Activated CD4-positive, alpha-beta T cell treated with anti-CD3 and anti-CD28 coated beads for 36 hours (primary cell): ENCODE measurements around the gene CAMKMT. TPM values are rescaled to one million over a fixed set of nuclear protein-coding genes. Genes with fewer than 3 reads are reported as not detected.

Experiments used
- ATAC-seq: fragments of 200-7000 bp; cut with Tn5 transposase; one replicate; pipeline ENCODE4 v1.10.0; 2021; ENCODE audit warnings: mild to moderate bottlenecking, moderate library complexity
- CTCF ChIA-PET: fragments of 350-600 bp; sonication (Branson Sonifier 250); formaldehyde crosslinking; loops from one replicate; lab custom pipeline; 2021; ENCODE audit warnings: antibody characterized with exemption; lab: Charles Lee
- POLR2A ChIA-PET: fragments of 350-600 bp; sonication (Branson Sonifier 250); formaldehyde crosslinking; loops from one replicate; lab custom pipeline; 2021; ENCODE audit warnings: antibody characterized with exemption, inconsistent platforms; lab: Charles Lee
- DNase-seq: peaks from one replicate; pipeline ENCODE4 v3.0.0-alpha.2; 2020
- H3K27ac Mint-ChIP-seq: one replicate; pipeline ENCODE4 v1.8.0; 2021; ENCODE audit warnings: mixed read lengths
- H3K27me3 Mint-ChIP-seq: one replicate; pipeline ENCODE4 v1.8.0; 2021; ENCODE audit warnings: mixed read lengths
- H3K36me3 Mint-ChIP-seq: one replicate; pipeline ENCODE4 v1.8.0; 2021; ENCODE audit warnings: low read depth, mixed read lengths
- H3K4me1 Mint-ChIP-seq: one replicate; pipeline ENCODE4 v1.8.0; 2021; ENCODE audit warnings: mixed read lengths
- H3K4me3 Mint-ChIP-seq: one replicate; pipeline ENCODE4 v1.8.0; 2021; ENCODE audit warnings: mild to moderate bottlenecking, moderate library complexity, mixed read lengths
- H3K9me3 Mint-ChIP-seq: one replicate; pipeline ENCODE4 v1.8.0; 2021; ENCODE audit warnings: low read depth, mixed read lengths
- intact Hi-C, 2 experiments: fragments of 100-400 bp; cut with DNase I in 1 of 2; cut with micrococcal nuclease in 1 of 2; formaldehyde crosslinking; loops; one replicate each; pipeline versions ENCODE4 v1.14.2 to v1.15.1; 2022 to 2024; cut with DNase I, micrococcal nuclease
- total RNA-seq, 2 experiments: library from RNA; stranded (reverse); gene quantifications; one replicate each; pipeline ENCODE4 v1.2.3, GENCODE V29; 2021

Gene CAMKMT
- total RNA-seq, 2 experiments from 2014 or later, result 10.8 to 13.3 TPM

DNA sequence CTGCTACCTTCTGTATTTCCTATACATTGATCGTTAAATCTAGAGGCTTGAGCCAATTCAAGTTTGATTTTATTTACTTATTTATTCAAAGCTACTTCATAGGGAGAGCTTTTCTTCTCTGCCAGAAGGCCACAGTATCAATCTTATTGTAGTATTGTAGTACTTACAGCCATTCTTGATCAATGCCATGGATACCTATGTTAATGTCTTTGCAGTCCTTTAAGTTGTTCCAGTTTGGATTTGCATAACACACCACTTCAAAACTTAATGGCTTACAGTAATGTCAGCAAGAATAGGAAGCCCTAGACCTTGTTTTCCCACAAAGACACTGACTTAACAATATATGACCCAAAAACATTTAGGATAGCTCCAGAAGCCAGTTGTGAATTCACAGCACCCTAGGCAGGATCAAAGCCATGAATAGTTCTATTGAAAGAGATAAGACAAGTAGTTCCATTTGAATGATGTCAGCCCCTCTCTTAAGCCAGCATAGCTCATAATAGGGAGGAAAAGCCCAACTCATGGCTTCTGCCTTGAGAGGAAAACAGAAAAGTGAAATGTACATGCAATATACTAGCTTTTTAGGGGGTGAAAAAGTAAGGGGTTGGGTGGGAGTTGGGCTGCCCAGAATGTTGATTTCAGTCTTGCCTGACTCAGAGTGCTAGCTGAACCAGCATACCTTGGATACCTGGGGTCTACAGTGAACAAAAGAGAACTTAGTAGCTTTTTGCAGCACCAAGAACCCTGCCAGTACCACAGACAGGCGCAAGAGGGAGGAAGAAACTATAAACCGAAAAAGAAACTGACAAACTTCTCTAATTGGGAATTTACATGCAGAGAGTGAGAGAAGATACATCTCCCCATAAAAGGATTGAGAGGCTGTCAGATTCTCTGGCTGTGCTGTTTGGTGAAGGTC, 101.4 kb downstream of the CAMKMT start:
- no peak for ATAC-seq
- Mint-ChIP-seq H3K36me3 (no peaks in the 10 kb centered on the region), H3K4me1 (no peaks in the 10 kb centered on the region), H3K27me3 (no peaks in the 10 kb centered on the region), H3K27ac (no peak overlapping the region), H3K4me3 (no peak overlapping the region), H3K9me3 (peaks cover 25% of the 10 kb centered on the region)
- no peak for DNase-seq
- ChIA-PET CTCF (interaction anchor here (0.6 to 3.0 kb wide), 5 partner anchors 17 to 495 kb away, joined by 3 to 17 read pairs (median 3); no protein-coding TSS in a partner anchor), POLR2A (no interaction called here)
- intact Hi-C loops, result no loop called here

DNA sequence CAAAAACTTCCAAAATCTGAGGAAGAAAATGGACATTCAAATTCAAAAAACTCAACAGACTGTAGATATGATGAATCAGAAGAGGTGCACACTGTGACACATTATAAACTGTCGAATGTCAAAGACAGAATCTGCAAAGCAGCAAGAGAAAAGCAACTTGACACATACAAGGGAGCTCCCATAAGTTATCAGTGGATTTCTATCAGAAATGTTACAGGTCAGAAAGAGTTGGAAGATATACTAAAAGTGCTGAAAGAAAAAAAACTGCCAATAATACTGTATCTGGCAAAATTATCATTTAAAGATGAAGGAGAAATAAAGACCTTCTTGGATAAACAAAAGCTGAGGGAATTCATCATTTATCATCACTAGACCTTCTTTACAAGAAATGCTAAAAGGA, 102.7 kb downstream of the CAMKMT start:
- no peak overlapping the region for H3K27ac Mint-ChIP-seq
- POLR2A ChIA-PET, result interaction anchor here (0.6 kb wide), 1 partner anchor 110 kb away, joined by 4 read pairs; no protein-coding TSS in a partner anchor
- no peak for DNase-seq
- CTCF ChIA-PET, result interaction anchor here (0.7 to 3.0 kb wide), 6 partner anchors 13 to 487 kb away, joined by 3 to 17 read pairs (median 3); no protein-coding TSS in a partner anchor
- no peaks in the 10 kb centered on the region for H3K36me3 Mint-ChIP-seq
- peaks cover 25% of the 10 kb centered on the region for H3K9me3 Mint-ChIP-seq
- no peak overlapping the region for H3K4me3 Mint-ChIP-seq
- intact Hi-C loops, result no loop called here
- H3K27me3 Mint-ChIP-seq, result no peaks in the 10 kb centered on the region
- no peaks in the 10 kb centered on the region for H3K4me1 Mint-ChIP-seq
- ATAC-seq, result no peak

DNA sequence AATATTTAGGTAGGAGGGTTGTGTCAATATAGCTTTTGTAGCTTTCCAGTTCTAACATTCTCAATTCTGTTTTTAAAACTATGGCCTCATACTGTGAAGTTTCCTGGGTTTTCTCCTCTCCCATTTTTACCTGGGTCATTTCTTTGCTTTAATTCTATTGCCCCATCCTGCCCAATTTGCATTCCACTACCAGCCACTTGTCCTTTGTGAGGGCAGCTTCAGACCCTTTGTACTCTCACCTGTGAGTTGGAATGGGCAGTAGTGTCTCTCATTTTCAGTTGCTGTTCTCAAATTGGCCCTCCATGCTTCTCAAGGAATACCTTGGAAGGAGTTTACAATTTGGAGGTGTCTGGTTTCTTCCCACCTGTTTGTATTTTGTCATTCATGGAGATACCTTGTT, 108.4 kb downstream of the CAMKMT start:
- DNase-seq (no peak), ATAC-seq (no peak)
- intact Hi-C loops, result no loop called here
- peaks cover 8% of the 10 kb centered on the region for H3K9me3 Mint-ChIP-seq
- H3K27ac Mint-ChIP-seq, result no peak overlapping the region
- H3K36me3 Mint-ChIP-seq, result no peaks in the 10 kb centered on the region
- ChIA-PET CTCF (interaction anchor here (0.6 to 3.2 kb wide), 4 partner anchors 10 to 78 kb away, joined by 3 to 39 read pairs (median 3); no protein-coding TSS in a partner anchor), POLR2A (no interaction called here)
- no peak overlapping the region for H3K4me3 Mint-ChIP-seq
- no peaks in the 10 kb centered on the region for H3K4me1 Mint-ChIP-seq
- no peaks in the 10 kb centered on the region for H3K27me3 Mint-ChIP-seq

DNA sequence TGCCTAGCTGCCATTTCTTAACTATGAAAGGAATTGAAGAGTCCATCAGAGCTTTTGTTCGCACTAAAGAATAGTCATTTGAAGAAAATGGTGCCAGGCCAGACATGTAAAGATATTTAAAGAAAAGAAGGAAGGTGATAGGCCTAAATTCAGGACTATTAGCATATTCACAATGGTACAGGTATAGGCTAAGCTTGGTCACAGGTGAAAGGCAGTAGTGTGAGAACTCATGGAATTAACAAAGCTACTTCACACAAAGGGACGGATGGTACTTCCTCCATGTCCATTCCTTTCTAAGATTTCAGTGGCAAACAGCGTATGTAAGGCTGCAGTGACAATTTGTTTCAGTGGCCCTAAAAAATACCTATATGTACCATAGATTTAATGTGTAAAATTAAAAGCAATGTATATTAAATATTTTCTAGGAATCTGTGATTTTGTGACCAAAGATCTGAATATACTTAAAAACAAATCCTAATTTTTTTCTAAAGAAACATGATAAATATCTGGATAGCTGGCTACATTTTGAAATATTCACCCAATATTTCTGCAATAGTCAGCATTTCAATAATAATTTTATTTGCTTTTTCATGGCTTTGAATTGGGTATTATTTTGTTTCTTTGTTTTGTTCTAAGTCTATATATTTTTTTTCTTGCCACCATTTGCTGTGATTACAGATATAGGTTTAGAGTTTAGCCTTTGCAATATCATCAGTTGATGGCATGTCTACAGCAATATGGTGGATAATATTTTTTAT, 116.1 kb downstream of the CAMKMT start:
- intact Hi-C loops, result loop anchor here (2.0 to 5.0 kb wide), 2 partner anchors 86 to 391 kb away; no protein-coding TSS in a partner anchor
- DNase-seq (no peak), ATAC-seq (no peak)
- no peaks in the 10 kb centered on the region for H3K36me3 Mint-ChIP-seq
- CTCF ChIA-PET, result interaction anchor here (0.6 to 6.4 kb wide), 10 partner anchors 9 to 479 kb away, joined by 3 to 93 read pairs (median 3); no protein-coding TSS in a partner anchor
- H3K27me3 Mint-ChIP-seq, result no peaks in the 10 kb centered on the region
- POLR2A ChIA-PET, result no interaction called here
- peaks cover 9% of the 10 kb centered on the region for H3K4me1 Mint-ChIP-seq
- no peak overlapping the region for H3K27ac Mint-ChIP-seq
- no peaks in the 10 kb centered on the region for H3K9me3 Mint-ChIP-seq
- H3K4me3 Mint-ChIP-seq, result no peak overlapping the region

DNA sequence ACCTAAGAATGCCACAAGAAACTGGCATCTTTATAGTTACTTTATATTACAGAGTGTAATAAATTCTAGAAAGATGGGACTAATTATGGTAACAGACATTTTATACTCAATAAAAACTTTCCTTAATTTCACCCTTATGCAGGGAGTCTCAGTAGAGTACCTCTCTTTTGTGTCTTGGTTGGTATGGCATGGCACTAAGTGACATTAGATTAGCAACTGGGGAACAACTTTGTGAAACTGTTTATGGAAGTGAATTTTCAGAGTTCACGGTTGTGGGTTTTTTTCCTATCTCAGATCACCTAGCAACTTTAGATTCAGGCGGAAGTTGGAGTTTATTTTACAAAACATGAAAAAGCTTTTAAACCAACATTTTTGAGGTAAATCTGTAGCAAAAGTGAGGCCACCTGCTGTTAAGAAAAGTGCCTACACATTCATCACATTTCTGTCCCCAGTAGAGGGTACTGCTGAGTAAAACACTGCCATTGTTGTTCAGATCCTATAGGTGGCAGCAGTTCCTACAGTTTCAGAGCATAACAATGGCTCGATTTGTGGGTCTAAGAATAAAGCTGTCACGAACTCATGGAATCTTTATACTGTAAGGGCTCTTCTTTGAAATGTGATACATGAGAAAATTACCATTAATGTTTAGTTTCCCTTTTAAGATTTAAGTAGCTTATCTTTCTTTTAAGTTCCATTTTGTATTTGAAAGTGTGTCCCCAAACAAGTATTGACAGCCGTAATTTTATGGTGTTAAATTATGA, 117.6 kb downstream of the CAMKMT start:
- DNase-seq (peak; percentile 39), ATAC-seq (peak; percentile 100)
- ChIA-PET CTCF (interaction anchor here (0.5 to 6.4 kb wide), 84 partner anchors 10 to 1789 kb away, joined by 3 to 93 read pairs (median 4); partner anchors contain the start of genes CAMKMT and PREPL), POLR2A (interaction anchor here (0.6 kb wide), 1 partner anchor 167 kb away, joined by 13 read pairs; no protein-coding TSS in a partner anchor)
- H3K27ac Mint-ChIP-seq, result no peak overlapping the region
- no peaks in the 10 kb centered on the region for H3K36me3 Mint-ChIP-seq
- no peaks in the 10 kb centered on the region for H3K9me3 Mint-ChIP-seq
- H3K27me3 Mint-ChIP-seq, result no peaks in the 10 kb centered on the region
- H3K4me1 Mint-ChIP-seq, result peaks cover 9% of the 10 kb centered on the region
- no peak overlapping the region for H3K4me3 Mint-ChIP-seq
- intact Hi-C loops, result loop anchor here (1.0 to 5.0 kb wide), 6 partner anchors 87 to 476 kb away; no protein-coding TSS in a partner anchor

DNA sequence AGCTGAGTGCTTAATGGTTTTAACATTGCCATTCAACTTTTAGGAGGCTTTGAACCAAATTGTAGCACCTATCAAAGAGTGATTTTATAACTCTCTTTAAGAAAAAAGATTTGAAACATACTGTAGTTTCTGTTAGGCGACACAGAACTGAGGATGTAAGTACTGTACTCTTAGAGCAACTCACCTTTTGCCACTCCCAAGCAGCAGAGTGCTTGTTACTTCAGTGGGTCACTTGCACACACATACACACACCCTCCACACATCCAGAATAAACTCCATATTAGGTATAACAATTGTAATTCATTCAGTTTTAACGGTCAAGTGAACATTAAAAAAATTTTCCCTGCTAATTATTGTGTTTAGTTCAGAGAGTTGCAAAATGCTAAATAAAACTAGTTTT, 118.3 kb downstream of the CAMKMT start:
- POLR2A ChIA-PET, result interaction anchor here (0.6 kb wide), 1 partner anchor 166 kb away, joined by 13 read pairs; no protein-coding TSS in a partner anchor
- CTCF ChIA-PET, result interaction anchor here (0.5 to 6.4 kb wide), 76 partner anchors 10 to 1790 kb away, joined by 3 to 93 read pairs (median 4); partner anchors contain the start of genes CAMKMT and PREPL
- no peak for ATAC-seq
- H3K4me1 Mint-ChIP-seq, result peaks cover 9% of the 10 kb centered on the region
- intact Hi-C loops, result no loop called here
- no peaks in the 10 kb centered on the region for H3K36me3 Mint-ChIP-seq
- no peaks in the 10 kb centered on the region for H3K9me3 Mint-ChIP-seq
- no peaks in the 10 kb centered on the region for H3K27me3 Mint-ChIP-seq
- no peak overlapping the region for H3K4me3 Mint-ChIP-seq
- no peak for DNase-seq
- no peak overlapping the region for H3K27ac Mint-ChIP-seq

DNA sequence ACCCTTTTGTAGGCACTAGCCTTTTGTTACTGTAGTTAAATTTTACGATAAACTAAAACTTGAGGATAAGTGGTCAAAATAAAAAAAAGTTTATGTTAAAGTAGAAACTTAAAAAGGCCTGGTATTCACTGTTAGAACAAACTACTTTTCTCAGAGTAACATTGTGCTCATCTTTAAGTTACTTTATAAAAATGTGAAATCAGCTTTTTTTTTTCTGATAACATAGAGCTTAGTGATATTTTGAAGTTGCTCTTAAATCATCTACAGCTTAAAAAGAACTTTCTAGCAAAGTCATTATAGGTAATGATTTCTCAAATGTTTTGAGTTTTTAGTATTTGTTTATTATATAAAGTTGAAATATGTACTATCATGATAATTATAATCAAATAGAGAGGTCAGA, 125.3 kb downstream of the CAMKMT start:
- ChIA-PET CTCF (interaction anchor here (0.7 kb wide), 1 partner anchor 18 kb away, joined by 3 read pairs; no protein-coding TSS in a partner anchor), POLR2A (no interaction called here)
- intact Hi-C loops, result no loop called here
- H3K27ac Mint-ChIP-seq, result no peak overlapping the region
- H3K4me1 Mint-ChIP-seq, result no peaks in the 10 kb centered on the region
- peaks cover 2% of the 10 kb centered on the region for H3K36me3 Mint-ChIP-seq
- DNase-seq, result no peak
- no peak for ATAC-seq
- H3K9me3 Mint-ChIP-seq, result no peaks in the 10 kb centered on the region
- no peak overlapping the region for H3K4me3 Mint-ChIP-seq
- H3K27me3 Mint-ChIP-seq, result no peaks in the 10 kb centered on the region

DNA sequence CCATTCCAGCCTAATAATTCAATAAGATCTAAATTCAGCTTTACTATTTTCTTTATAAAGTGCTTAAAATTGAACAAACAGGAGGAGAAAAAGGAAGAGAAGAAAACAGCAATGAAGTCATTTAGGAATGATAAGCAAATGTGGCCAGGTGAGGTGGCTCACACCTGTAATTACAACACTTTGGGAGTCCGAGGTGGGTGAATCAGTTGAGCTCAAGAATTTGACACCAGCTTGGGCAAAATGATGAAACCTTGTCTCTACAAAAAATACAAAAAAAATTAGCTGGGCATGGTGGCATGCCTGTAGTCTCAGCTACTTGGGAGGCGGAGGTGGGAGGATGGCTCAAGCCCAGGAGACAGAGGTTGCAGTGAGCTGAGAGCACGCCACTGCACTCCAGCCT, 129.0 kb downstream of the CAMKMT start:
- peaks cover 2% of the 10 kb centered on the region for H3K36me3 Mint-ChIP-seq
- CTCF ChIA-PET, result interaction anchor here (4.9 kb wide), 1 partner anchor 11 kb away, joined by 30 read pairs; no protein-coding TSS in a partner anchor
- no peaks in the 10 kb centered on the region for H3K9me3 Mint-ChIP-seq
- no peak overlapping the region for H3K4me3 Mint-ChIP-seq
- no peak for DNase-seq
- POLR2A ChIA-PET, result no interaction called here
- no peaks in the 10 kb centered on the region for H3K4me1 Mint-ChIP-seq
- no peak for ATAC-seq
- intact Hi-C loops, result no loop called here
- H3K27me3 Mint-ChIP-seq, result no peaks in the 10 kb centered on the region
- no peak overlapping the region for H3K27ac Mint-ChIP-seq

DNA sequence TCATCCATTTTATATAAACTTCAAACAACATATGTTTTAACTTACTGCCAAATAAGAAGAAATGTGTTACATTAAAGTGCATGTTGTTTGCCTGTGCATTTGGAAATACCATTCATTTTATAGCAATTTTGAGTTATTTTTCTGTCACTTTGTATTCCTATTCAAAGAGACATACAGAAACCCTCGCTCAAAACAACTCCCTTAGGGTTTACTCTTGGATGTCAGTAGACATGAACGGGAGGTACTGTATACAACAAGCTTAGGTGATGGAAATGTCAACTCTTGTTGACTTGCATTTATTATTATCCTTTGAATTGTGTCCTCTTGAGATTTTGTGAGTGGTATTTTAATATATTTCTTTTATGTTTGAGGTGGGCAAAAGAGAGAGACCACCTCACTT, 132.3 kb downstream of the CAMKMT start:
- intact Hi-C loops, result no loop called here
- no peak for DNase-seq
- ChIA-PET CTCF (interaction anchor here (0.9 kb wide), 1 partner anchor 151 kb away, joined by 3 read pairs; no protein-coding TSS in a partner anchor), POLR2A (no interaction called here)
- H3K9me3 Mint-ChIP-seq, result no peaks in the 10 kb centered on the region
- H3K27ac Mint-ChIP-seq, result no peak overlapping the region
- ATAC-seq, result no peak
- H3K27me3 Mint-ChIP-seq, result no peaks in the 10 kb centered on the region
- no peaks in the 10 kb centered on the region for H3K36me3 Mint-ChIP-seq
- H3K4me1 Mint-ChIP-seq, result no peaks in the 10 kb centered on the region
- H3K4me3 Mint-ChIP-seq, result no peak overlapping the region

DNA sequence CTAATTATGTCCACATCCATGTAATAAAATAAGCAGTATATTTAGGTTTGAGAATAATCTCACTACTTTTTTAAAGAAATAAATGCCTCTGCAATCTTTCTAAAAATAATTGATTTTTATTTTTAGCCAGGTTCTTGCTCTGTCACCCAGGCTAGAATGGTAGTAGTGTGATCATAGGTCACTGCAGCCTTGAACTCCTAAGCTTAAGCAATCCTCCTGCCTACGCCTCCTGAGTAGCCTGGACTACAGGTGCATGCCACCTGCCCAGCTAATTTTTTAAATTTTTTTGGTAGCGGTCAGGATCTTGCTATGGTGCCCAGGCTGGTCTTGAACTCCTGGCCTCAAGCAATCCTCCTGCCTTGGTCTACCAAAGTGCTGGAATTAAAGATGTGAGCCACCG, 133.3 kb downstream of the CAMKMT start:
- Mint-ChIP-seq H3K9me3 (no peaks in the 10 kb centered on the region), H3K36me3 (no peaks in the 10 kb centered on the region), H3K27ac (no peak overlapping the region), H3K27me3 (no peaks in the 10 kb centered on the region), H3K4me3 (no peak overlapping the region), H3K4me1 (no peaks in the 10 kb centered on the region)
- ChIA-PET POLR2A (no interaction called here), CTCF (interaction anchor here (0.6 to 0.9 kb wide), 3 partner anchors 26 to 431 kb away, joined by 3 to 5 read pairs (median 4); no protein-coding TSS in a partner anchor)
- ATAC-seq, result no peak
- no peak for DNase-seq
- intact Hi-C loops, result no loop called here
